ENCODE measurements around the gene STK26.

DNA sequence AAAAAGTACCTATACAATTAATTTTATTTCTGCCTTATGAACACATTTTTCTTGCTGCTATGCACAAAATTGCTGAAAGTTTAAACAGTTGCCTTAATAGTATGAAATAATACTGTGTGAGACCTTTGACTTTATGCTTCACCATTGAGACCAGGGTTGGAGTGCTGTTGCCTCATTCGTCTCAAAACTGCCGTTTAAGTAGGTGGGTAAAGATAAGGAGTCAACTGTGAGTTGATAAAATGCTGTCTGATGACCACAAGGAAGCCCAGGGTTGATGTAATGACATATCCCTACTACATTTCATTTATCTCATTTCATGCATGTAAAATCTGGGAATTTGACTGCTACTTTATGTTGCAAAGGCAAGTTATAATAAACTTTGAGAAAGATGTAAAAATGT is 23.4 kb downstream of the STK26 start:
- TF ChIP-seq CTCF (IDR thresholded peaks at IDR 0.05) (no peak), POLR2A (IDR thresholded peaks at IDR 0.05) (no peak)

All from adrenal gland (tissue), 5 donors.